ENCODE results near the gene NELL1.

The NELL1 gene

GRCh38 chr11:21447871-21448270 is 778.5 kb downstream of the NELL1 start:
- TF ChIP-seq ZNF70 (CRISPR knock-in tag; IDR thresholded peaks at IDR 0.05) (no peak), RARB (CRISPR knock-in tag; IDR thresholded peaks at IDR 0.05) (no peak), BACH2 (CRISPR knock-in tag; IDR thresholded peaks at IDR 0.05; ENCODE audit: borderline replicate concordance) (no peak), CSDC2 (CRISPR knock-in tag; IDR thresholded peaks at IDR 0.05) (no peak), ZNF565 (CRISPR knock-in tag; conservative IDR thresholded peaks at IDR 0.05; ENCODE audit: low read depth) (no peak), TCF4 (CRISPR knock-in tag; IDR thresholded peaks at IDR 0.05; ENCODE audit: borderline replicate concordance) (no peak), TSHZ2 (CRISPR knock-in tag; IDR thresholded peaks at IDR 0.05) (no peak), CREB5 (CRISPR knock-in tag; IDR thresholded peaks at IDR 0.05; ENCODE audit: low read depth) (no peak), TOX (CRISPR knock-in tag; IDR thresholded peaks at IDR 0.05; ENCODE audit: borderline replicate concordance) (no peak)
- no peak for ATAC-seq

- ATAC-seq: no peak
- TF ChIP-seq PPARA (CRISPR knock-in tag; IDR thresholded peaks at IDR 0.05; ENCODE audit: borderline replicate concordance) (no peak), ARNTL (CRISPR knock-in tag; IDR thresholded peaks at IDR 0.05; ENCODE audit: borderline replicate concordance, low read depth) (no peak), ZNF8 (CRISPR knock-in tag; IDR thresholded peaks at IDR 0.05) (no peak), GLIS3 (CRISPR knock-in tag; IDR thresholded peaks at IDR 0.05) (no peak), BACH2 (CRISPR knock-in tag; IDR thresholded peaks at IDR 0.05; ENCODE audit: borderline replicate concordance) (no peak), OSR1 (CRISPR knock-in tag; IDR thresholded peaks at IDR 0.05) (no peak), CSRNP3 (CRISPR knock-in tag; IDR thresholded peaks at IDR 0.05) (no peak), SNAI2 (CRISPR knock-in tag; IDR thresholded peaks at IDR 0.05) (no peak), ZC3H10 (CRISPR knock-in tag; IDR thresholded peaks at IDR 0.05) (no peak), RARB (CRISPR knock-in tag; IDR thresholded peaks at IDR 0.05) (no peak), ESRRG (CRISPR knock-in tag; IDR thresholded peaks at IDR 0.05) (no peak), CSDC2 (CRISPR knock-in tag; IDR thresholded peaks at IDR 0.05) (no peak), PATZ1 (CRISPR knock-in tag; IDR thresholded peaks at IDR 0.05; ENCODE audit: borderline replicate concordance) (no peak), ISL1 (CRISPR knock-in tag; IDR thresholded peaks at IDR 0.05) (no peak), ZFP3 (CRISPR knock-in tag; IDR thresholded peaks at IDR 0.05) (no peak), ZNF565 (CRISPR knock-in tag; conservative IDR thresholded peaks at IDR 0.05; ENCODE audit: low read depth) (no peak), CREB5 (CRISPR knock-in tag; IDR thresholded peaks at IDR 0.05; ENCODE audit: low read depth) (no peak), TSHZ2 (CRISPR knock-in tag; IDR thresholded peaks at IDR 0.05) (no peak), ZFP30 (CRISPR knock-in tag; IDR thresholded peaks at IDR 0.05) (no peak), TOX (CRISPR knock-in tag; IDR thresholded peaks at IDR 0.05; ENCODE audit: borderline replicate concordance) (no peak)
These were observed 786.8 kb downstream of the NELL1 start for GRCh38 chr11:21456186-21456585.

Measured in SK-N-SH treated with all-trans-retinoic acid at 6 μM for 48 hours (cell line).